IMR-90 (cell line): ENCODE measurements around the gene OR4D6. TPM values are rescaled to one million over a fixed set of nuclear protein-coding genes. Genes with fewer than 3 reads are reported as not detected.

ENCODE experiments used
- ATAC-seq: fragments of 200-7000 bp; cut with Tn5 transposase; 2 replicates; pipeline ENCODE4 v1.9.1; 2020; ENCODE audit warnings: low read depth, mild to moderate bottlenecking, moderate library complexity
- BruUV-seq: library from RNA; stranded (reverse); fragments of 400-500 nt; replicated peaks from 2 replicates; lab custom pipeline; 2021; lab: Mats Ljungman, UMichigan
- CTCF ChIA-PET: fragments of 300-600 bp; formaldehyde crosslinking; extraction: SDS; loops from one replicate; lab custom pipeline; 2021; ENCODE audit warnings: antibody characterized with exemption; lab: Yijun Ruan, JAX
- POLR2A ChIA-PET: fragments of 300-600 bp; sonication (Branson Sonifier 250); formaldehyde crosslinking; loops from one replicate; lab custom pipeline; 2022; ENCODE audit warnings: antibody characterized with exemption; ENCODE audit not compliant: unreplicated experiment; lab: Charles Lee
- DNase-seq: peaks from one replicate; pipeline ENCODE4 v3.0.0; 2013
- H2AFZ ChIP-seq: replicated peaks from 2 replicates; pipeline ENCODE3; 2013; ENCODE audit warnings: low read length, mild to moderate bottlenecking; ENCODE audit not compliant: poor library complexity
- H2AK5ac ChIP-seq: 2 replicates; pipeline ENCODE4 v1.6.1; 2013; ENCODE audit warnings: low read depth, low read length, inconsistent platforms
- H2AK9ac ChIP-seq: replicated peaks from 2 replicates; pipeline ENCODE3; 2013; ENCODE audit warnings: mild to moderate bottlenecking, low read depth, low read length, moderate library complexity; ENCODE audit not compliant: poor library complexity
- H2BK120ac ChIP-seq: 2 replicates; pipeline ENCODE4 v1.6.1; 2013; ENCODE audit warnings: low read depth, low read length, inconsistent platforms
- H2BK15ac ChIP-seq: 3 replicates; pipeline ENCODE4 v1.6.1; 2013; ENCODE audit warnings: low read depth, low read length, inconsistent platforms
- H2BK20ac ChIP-seq: 2 replicates; pipeline ENCODE4 v1.6.1; 2013; ENCODE audit warnings: low read depth, mild to moderate bottlenecking, inconsistent platforms, low read length, moderate library complexity
- H2BK5ac ChIP-seq: 2 replicates; pipeline ENCODE4 v1.6.1; 2013; ENCODE audit warnings: mild to moderate bottlenecking, low read depth, low read length, inconsistent platforms; ENCODE audit not compliant: poor library complexity, severe bottlenecking
- H3K14ac ChIP-seq: replicated peaks from 2 replicates; pipeline ENCODE4 v1.6.1; 2013; ENCODE audit warnings: low read depth, low read length, inconsistent platforms
- H3K18ac ChIP-seq: 2 replicates; pipeline ENCODE4 v1.6.1; 2013; ENCODE audit warnings: low read depth, low read length, control low read depth
- H3K23ac ChIP-seq: 2 replicates; pipeline ENCODE4 v1.6.1; 2013; ENCODE audit warnings: low read depth, low read length, inconsistent platforms
- H3K27ac ChIP-seq: 2 replicates; pipeline ENCODE4 v1.5.1; 2013; ENCODE audit warnings: mild to moderate bottlenecking, control low read depth, low read length; ENCODE audit not compliant: insufficient read depth
- H3K27me3 ChIP-seq: 2 replicates; pipeline ENCODE4 v1.6.1; 2013; ENCODE audit warnings: low read length; ENCODE audit not compliant: control insufficient read depth, insufficient read depth
- H3K36me3 ChIP-seq: 2 replicates; pipeline ENCODE4 v1.6.1; 2013; ENCODE audit warnings: low read length, mixed read lengths; ENCODE audit not compliant: control insufficient read depth, insufficient read depth
- H3K4ac ChIP-seq: 2 replicates; pipeline ENCODE4 v1.6.1; 2013; ENCODE audit warnings: low read depth, low read length, inconsistent platforms
- H3K4me1 ChIP-seq: 2 replicates; pipeline ENCODE4 v1.6.1; 2013; ENCODE audit warnings: low read length, mixed read lengths; ENCODE audit not compliant: control insufficient read depth, insufficient read depth
- H3K4me2 ChIP-seq: 2 replicates; pipeline ENCODE4 v1.6.1; 2013; ENCODE audit warnings: low read depth, mild to moderate bottlenecking, control low read depth, low read length, moderate library complexity
- H3K4me3 ChIP-seq: 2 replicates; pipeline ENCODE4 v1.5.1; 2013; ENCODE audit warnings: low read depth, mild to moderate bottlenecking, control low read depth, low read length, moderate library complexity; ENCODE audit not compliant: insufficient read depth
- H3K56ac ChIP-seq: 2 replicates; pipeline ENCODE4 v1.6.1; 2013; ENCODE audit warnings: low read length, inconsistent platforms; ENCODE audit not compliant: insufficient read depth; ENCODE audit errors: extremely low read depth
- H3K79me1 ChIP-seq, 2 experiments: 2 replicates each; pipeline ENCODE4 v1.6.1; 2013; ENCODE audit warnings: low read length in 2 of 2, inconsistent platforms in 1 of 2, low read depth in 1 of 2
- H3K9ac ChIP-seq: 2 replicates; pipeline ENCODE4 v1.6.1; 2013; ENCODE audit warnings: low read depth, low read length, control low read depth
- H3K9me1 ChIP-seq: 2 replicates; pipeline ENCODE4 v1.6.1; 2013; ENCODE audit warnings: low read length, inconsistent platforms; ENCODE audit not compliant: insufficient read depth
- H3K9me3 ChIP-seq: 2 replicates; pipeline ENCODE4 v1.6.1; 2013; ENCODE audit warnings: low read length; ENCODE audit not compliant: control insufficient read depth, insufficient read depth
- H4K20me1 ChIP-seq: 2 replicates; pipeline ENCODE4 v1.6.1; 2013; ENCODE audit warnings: low read length, inconsistent platforms; ENCODE audit not compliant: insufficient read depth
- H4K5ac ChIP-seq: 2 replicates; pipeline ENCODE4 v1.6.1; 2013; ENCODE audit warnings: mild to moderate bottlenecking, low read depth, low read length, control low read depth
- H4K8ac ChIP-seq, 2 experiments: 2 replicates each; pipeline ENCODE4 v1.6.1; 2013; ENCODE audit warnings: low read depth in 2 of 2, low read length in 2 of 2, control low read depth in 1 of 2, inconsistent platforms in 1 of 2
- H4K91ac ChIP-seq: 2 replicates; pipeline ENCODE4 v1.6.1; 2013; ENCODE audit warnings: low read depth, low read length, inconsistent platforms; ENCODE audit not compliant: insufficient read depth
- CHD1 ChIP-seq: IDR thresholded peaks from 2 replicates; pipeline ENCODE4 v1.6.1; 2012; ENCODE audit warnings: low read depth, low read length, improper control_type of control experiment
- POLR2A ChIP-seq: IDR thresholded peaks from 2 replicates; pipeline ENCODE4 v1.6.1; 2012; ENCODE audit warnings: mild to moderate bottlenecking, low read depth, low read length
- SMC3 ChIP-seq: fragments of 150-350 bp; IDR thresholded peaks from 2 replicates; pipeline ENCODE4 v1.6.1; 2016; ENCODE audit warnings: low read depth, mild to moderate bottlenecking, antibody characterized with exemption, low read length, moderate library complexity
- USF2 ChIP-seq: fragments of 150-350 bp; IDR thresholded peaks from 2 replicates; pipeline ENCODE4 v1.6.1; 2017; ENCODE audit warnings: mild to moderate bottlenecking, antibody characterized with exemption, low read length, low read depth
- WGBS, 2 experiments: methylation state at CpG; one replicate each; pipeline versions ENCODE4 v1.1.5 to v1.1.7; 2013; ENCODE audit warnings: missing lambda C conversion rate in 2 of 2; ENCODE audit not compliant: insufficient read length in 1 of 2; ENCODE audit errors: extremely low coverage in 2 of 2; 5-methylcytosine and 5-hydroxymethylcytosine counted together
- dilution Hi-C: fragments of 300-500 bp; cut with HindIII; formaldehyde crosslinking; loops from one replicate; pipeline ENCODE4 v1.14.3; 2018; ENCODE audit warnings: low sequenced_read_pairs; ENCODE audit not compliant: unreplicated experiment
- in situ Hi-C: fragments of 300-500 bp; cut with MboI; formaldehyde crosslinking; loops from 3 replicates; pipeline ENCODE4 v1.14.3; 2019; ENCODE audit warnings: low sequenced_read_pairs, inconsistent platforms, mixed read lengths
- intact Hi-C: fragments of 100-400 bp; cut with micrococcal nuclease; formaldehyde crosslinking; loops from 2 replicates; pipeline ENCODE4 v1.10.0; 2022
- polyA plus RNA-seq, 3 experiments: library from polyadenylated mRNA; depleted of rRNA; stranded (reverse); fragments of >200 nt; gene quantifications; 2 replicates each; pipeline ENCODE4 v1.2.3, GENCODE V29; 2012; ENCODE audit warnings: low replicate concordance in 1 of 3
- total RNA-seq: library from RNA; depleted of rRNA; stranded (reverse); fragments of >200 nt; gene quantifications from 2 replicates; pipeline ENCODE4 v1.2.3, GENCODE V29; 2012
- TF ChIP-seq, protein P1 (sequence below): fragments of 150-350 bp; IDR thresholded peaks from 2 replicates; pipeline ENCODE4 v1.6.1; 2016; ENCODE audit warnings: low read depth, mild to moderate bottlenecking, low read length, moderate library complexity, borderline replicate concordance

OR4D6 gene
- total and polyA plus RNA-seq, 2 of the 4 experiments (the other 2 are of a cell fraction), result not detected

GRCh38 chr11:59475176-59475575 lies 18.4 kb downstream of the OR4D6 start:
- H2BK5ac ChIP-seq, result no peak overlapping the region
- 60% methylated on average over 2 of the region's 9 CpGs; no CpG with 5 or more reads in 1 of the 2 experiments for WGBS, 2 experiments
- dilution Hi-C loops, result no loop called here

More at GRCh38 chr11:59475176-59475575, 18.4 kb downstream of the OR4D6 start:
- no peak overlapping the region for H2BK120ac ChIP-seq
- intact Hi-C loops (no loop called here), in situ Hi-C loops (no loop called here)
- H3K27ac ChIP-seq, result no peak overlapping the region
- no peaks in the 10 kb centered on the region for H3K9me3 ChIP-seq
- H4K5ac ChIP-seq, result no peak overlapping the region
- H3K9ac ChIP-seq, result no peak overlapping the region
- H3K9me1 ChIP-seq, result no peaks in the 10 kb centered on the region
- no peak for ATAC-seq
- H3K4ac ChIP-seq, result no peak overlapping the region
- no peak overlapping the region for H3K23ac ChIP-seq
- no peak overlapping the region for H2AFZ ChIP-seq
- H3K4me2 ChIP-seq, result no peak overlapping the region
- H4K8ac ChIP-seq, result no peak overlapping the region
- no peaks in the 10 kb centered on the region for H3K27me3 ChIP-seq
- H2AK5ac ChIP-seq, result no peak overlapping the region
- H3K4me1 ChIP-seq, result no peaks in the 10 kb centered on the region
- no peaks in the 10 kb centered on the region for H3K36me3 ChIP-seq
- CTCF ChIA-PET, result no interaction called here
- H3K18ac ChIP-seq, result no peak overlapping the region
- H3K4me3 ChIP-seq, result no peak overlapping the region
- no peaks in the 10 kb centered on the region for H3K79me1 ChIP-seq
- no peaks in the 10 kb centered on the region for H4K20me1 ChIP-seq
- no peak overlapping the region for H2BK20ac ChIP-seq
- H4K91ac ChIP-seq, result no peak overlapping the region
- no TSS peak for BruUV-seq
- POLR2A ChIA-PET, result no interaction called here
- no peak for DNase-seq
- TF ChIP-seq CHD1 (no peak), USF2 (no peak), POLR2A (no peak), SMC3 (no peak)
- TF ChIP-seq, protein P1, sequence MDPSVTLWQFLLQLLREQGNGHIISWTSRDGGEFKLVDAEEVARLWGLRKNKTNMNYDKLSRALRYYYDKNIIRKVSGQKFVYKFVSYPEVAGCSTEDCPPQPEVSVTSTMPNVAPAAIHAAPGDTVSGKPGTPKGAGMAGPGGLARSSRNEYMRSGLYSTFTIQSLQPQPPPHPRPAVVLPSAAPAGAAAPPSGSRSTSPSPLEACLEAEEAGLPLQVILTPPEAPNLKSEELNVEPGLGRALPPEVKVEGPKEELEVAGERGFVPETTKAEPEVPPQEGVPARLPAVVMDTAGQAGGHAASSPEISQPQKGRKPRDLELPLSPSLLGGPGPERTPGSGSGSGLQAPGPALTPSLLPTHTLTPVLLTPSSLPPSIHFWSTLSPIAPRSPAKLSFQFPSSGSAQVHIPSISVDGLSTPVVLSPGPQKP, result no peak
- H3K14ac ChIP-seq, result no peak overlapping the region
- H2BK15ac ChIP-seq, result no peak overlapping the region
- no peak overlapping the region for H3K56ac ChIP-seq
- H2AK9ac ChIP-seq, result no peak overlapping the region
